Activated T-helper 1 cell treated with anti-CD3 and anti-CD28 coated beads, Interleukin-2, amount 50 U/mL, for 16 hours (primary cell): ENCODE data around the gene CCDC12.
"Not testable (repeated sequence)": the region's sequence is repeated elsewhere in the genome, so short reads cannot be mapped to it uniquely, and the experiment has no call there.

ENCODE experiments used
- DNase-seq, 2 donors: peaks; one replicate each; pipeline ENCODE4 v3.0.0-alpha.2; 2020; ENCODE audit warnings: low read depth in 1 of 2, low spot score in 1 of 2

The CCDC12 gene

GRCh38 chr3:46981932-46982471 lies 5.5 kb upstream of the CCDC12 start:
- DNase-seq, result no peak

GRCh38 chr3:46979958-46980497 lies 3.5 kb upstream of the CCDC12 start:
- DNase-seq, result no peak

- DNase-seq, result peak; percentile 93 to 94
Observed at GRCh38 chr3:46978985-46979944, 2.7 kb upstream of the CCDC12 start, which contains the start of gene NBEAL2. Gene NBEAL2 (plus strand): TSS chr3:46979666. CDS start chr3:46979862, 196 bp downstream.

- no peak for DNase-seq
Observed at GRCh38 chr3:46978381-46978780, 1.8 kb upstream of the CCDC12 start.

GRCh38 chr3:46977811-46978195 lies 1.3 kb upstream of the CCDC12 start:
- DNase-seq, result no peak

- DNase-seq, result no peak
Observed at GRCh38 chr3:46974421-46975171, 1.9 kb downstream of the CCDC12 start.

GRCh38 chr3:46972396-46972795 lies 4.1 kb downstream of the CCDC12 start:
- no peak for DNase-seq

- DNase-seq, result no peak
Observed at GRCh38 chr3:46971742-46972141, 4.8 kb downstream of the CCDC12 start.

GRCh38 chr3:46971151-46971550 lies 5.4 kb downstream of the CCDC12 start:
- no peak for DNase-seq

GRCh38 chr3:46970391-46971091 lies 6.0 kb downstream of the CCDC12 start:
- DNase-seq, result no peak

GRCh38 chr3:46968783-46969428 lies 7.6 kb downstream of the CCDC12 start:
- no peak for DNase-seq

GRCh38 chr3:46966811-46967210 lies 9.7 kb downstream of the CCDC12 start:
- no peak for DNase-seq

- DNase-seq, result no peak
Observed at GRCh38 chr3:46965151-46965550, 11.4 kb downstream of the CCDC12 start.

- DNase-seq, result not testable (repeated sequence)
Observed at GRCh38 chr3:46964038-46964590, 12.4 kb downstream of the CCDC12 start.

GRCh38 chr3:46962990-46963389 lies 13.6 kb downstream of the CCDC12 start:
- no peak for DNase-seq

- no peak for DNase-seq
Observed at GRCh38 chr3:46962427-46962826, 14.1 kb downstream of the CCDC12 start.

GRCh38 chr3:46960835-46961234 lies 15.7 kb downstream of the CCDC12 start:
- no peak for DNase-seq

- no peak for DNase-seq
Observed at GRCh38 chr3:46960081-46960701, 16.4 kb downstream of the CCDC12 start.

- DNase-seq, result no peak
Observed at GRCh38 chr3:46959161-46959511, 17.4 kb downstream of the CCDC12 start.
